Esophagus muscularis mucosa (tissue), 4 donors: ENCODE results near the gene TEX12. TPM values are rescaled to one million over a fixed set of nuclear protein-coding genes. Genes with fewer than 3 reads are reported as not detected.
"Not testable (repeated sequence)": the region's sequence is repeated elsewhere in the genome, so short reads cannot be mapped to it uniquely, and the experiment has no call there.

ENCODE experiments used
- DNase-seq: peaks from one replicate; pipeline ENCODE4 v3.0.0-alpha.2; 2017; ENCODE audit errors: extremely low spot score
- H3K27ac ChIP-seq, 4 donors: fragments of 200-600 bp; sonication (generic); replicated peaks in 1 of 4; 1 replicate in 3 of 4; 2 replicates in 1 of 4; pipeline ENCODE4 v1.5.1; 2016 to 2019; ENCODE audit warnings: mild to moderate bottlenecking in 1 of 4
- H3K27me3 ChIP-seq, 4 donors: fragments of 200-600 bp; sonication (generic); one replicate each; pipeline versions ENCODE4 v1.5.1 to v1.6.0; 2016 to 2019
- H3K36me3 ChIP-seq, 4 donors: fragments of 200-600 bp; sonication (generic); one replicate each; pipeline ENCODE4 v1.5.1; 2016 to 2019
- H3K4me1 ChIP-seq, 4 donors: fragments of 200-600 bp; sonication (generic); one replicate each; pipeline ENCODE4 v1.5.1; 2016 to 2019
- H3K4me3 ChIP-seq, 4 donors: fragments of 200-600 bp; sonication (generic); 1 replicate in 2 of 4; 2 replicates in 2 of 4; pipeline ENCODE4 v1.5.1; 2016 to 2019; ENCODE audit warnings: mild to moderate bottlenecking in 4 of 4, moderate library complexity in 1 of 4
- H3K9me3 ChIP-seq, 4 donors: fragments of 200-600 bp; sonication (generic); 1 replicate in 3 of 4; 2 replicates in 1 of 4; pipeline ENCODE4 v1.5.1; 2016 to 2019
- CTCF ChIP-seq, 3 experiments: fragments of 200-600 bp in 2 of 3; fragments of 450-650 bp in 1 of 3; sonication (generic) in 2 of 3; IDR thresholded peaks; one replicate each; pipeline ENCODE4 v1.5.1; 2017 to 2019; ENCODE audit warnings: antibody characterized with exemption in 3 of 3, mild to moderate bottlenecking in 2 of 3, moderate library complexity in 1 of 3
- EP300 ChIP-seq: sonication (generic); formaldehyde crosslinking; IDR thresholded peaks from one replicate; pipeline ENCODE4 v1.6.1; 2017; ENCODE audit warnings: antibody characterized with exemption
- POLR2A ChIP-seq: fragments of 450-650 bp; IDR thresholded peaks from one replicate; pipeline ENCODE4 v1.6.1; 2017; ENCODE audit warnings: antibody characterized with exemption, moderate library complexity, mild to moderate bottlenecking, low read depth
- POLR2AphosphoS5 ChIP-seq, 2 donors: sonication (generic); formaldehyde crosslinking; IDR thresholded peaks; one replicate each; pipeline ENCODE4 v1.6.1; 2017; ENCODE audit warnings: antibody characterized with exemption in 2 of 2
- WGBS: methylation state at CpG from one replicate; pipeline ENCODE4 v1.1.5; 2018; 5-methylcytosine and 5-hydroxymethylcytosine counted together
- intact Hi-C: fragments of 100-400 bp; cut with DNase I; formaldehyde crosslinking; loops from one replicate; pipeline ENCODE4 v1.15.1; 2023
- total RNA-seq, 4 donors: library from RNA; depleted of rRNA; stranded (reverse); fragments of >200 nt; gene quantifications; one replicate each; pipeline versions ENCODE4 v1.1.0 to v1.2.1, GENCODE V29; 2016

The TEX12 gene
- total RNA-seq, 4 donors from 2014 or later = 0.40 to 4.2 TPM; not detected in 2

GRCh38 chr11:112196519-112197087 is 29.4 kb downstream of the TEX12 start:
- Histone ChIP-seq H3K36me3 (peaks cover 0 to 32% (median 0%) of the 10 kb centered on the region in 4 donors), H3K9me3 (no peaks in the 10 kb centered on the region), H3K4me1 (no peaks in the 10 kb centered on the region), H3K27ac (no peak overlapping the region), H3K4me3 (no peak overlapping the region), H3K27me3 (no peaks in the 10 kb centered on the region)
- WGBS = 97% methylated on average over 2 of the region's 2 CpGs
- DNase-seq = no peak
- TF ChIP-seq CTCF (IDR thresholded peaks at IDR 0.05) (no peak), POLR2AphosphoS5 (IDR thresholded peaks at IDR 0.05) (no peak), POLR2A (no peak), EP300 (no peak)
- intact Hi-C loops = no loop called here

- H3K4me3 ChIP-seq, DNase-seq, H3K27me3 ChIP-seq, H3K9me3 ChIP-seq, H3K4me1 ChIP-seq, intact Hi-C loops, H3K27ac ChIP-seq: not testable (repeated sequence)
- WGBS = 92% methylated on average over 4 of the region's 4 CpGs
- peaks cover 0 to 34% (median 3%) of the 10 kb centered on the region in 4 donors for H3K36me3 ChIP-seq
These were observed 31.9 kb downstream of the TEX12 start for GRCh38 chr11:112199101-112199500.

DNA sequence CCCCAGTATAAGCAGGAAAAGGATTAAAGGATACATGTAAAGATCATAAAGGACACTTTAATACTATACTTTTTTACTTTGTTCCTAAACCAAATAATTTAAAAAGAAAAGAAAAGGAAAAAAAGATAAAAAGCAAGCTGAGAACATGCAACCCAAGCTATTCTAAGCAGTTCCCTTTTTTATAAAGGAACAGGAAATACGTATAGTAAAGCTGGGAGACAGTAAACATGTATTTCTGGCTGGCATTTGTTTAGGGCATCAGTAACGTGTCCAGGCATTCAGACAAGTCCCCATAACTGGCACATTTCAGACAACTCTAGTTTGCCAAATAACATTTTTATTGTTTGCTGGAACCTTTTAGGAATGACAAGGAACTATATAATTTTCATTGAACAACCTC is 33.1 kb downstream of the TEX12 start:
- WGBS = 36% methylated on average over 2 of the region's 2 CpGs
- Histone ChIP-seq H3K36me3 (peaks cover 0 to 30% (median 5%) of the 10 kb centered on the region in 4 donors), H3K27ac (no peak overlapping the region), H3K27me3 (no peaks in the 10 kb centered on the region), H3K4me3 (no peak overlapping the region), H3K4me1 (no peaks in the 10 kb centered on the region), H3K9me3 (no peaks in the 10 kb centered on the region)
- intact Hi-C loops = no loop called here
- no peak for TF ChIP-seq EP300
- no peak for TF ChIP-seq POLR2A
- TF ChIP-seq POLR2AphosphoS5 (IDR thresholded peaks at IDR 0.05) = no peak
- no peak for TF ChIP-seq CTCF (IDR thresholded peaks at IDR 0.05)
- DNase-seq = no peak

DNA sequence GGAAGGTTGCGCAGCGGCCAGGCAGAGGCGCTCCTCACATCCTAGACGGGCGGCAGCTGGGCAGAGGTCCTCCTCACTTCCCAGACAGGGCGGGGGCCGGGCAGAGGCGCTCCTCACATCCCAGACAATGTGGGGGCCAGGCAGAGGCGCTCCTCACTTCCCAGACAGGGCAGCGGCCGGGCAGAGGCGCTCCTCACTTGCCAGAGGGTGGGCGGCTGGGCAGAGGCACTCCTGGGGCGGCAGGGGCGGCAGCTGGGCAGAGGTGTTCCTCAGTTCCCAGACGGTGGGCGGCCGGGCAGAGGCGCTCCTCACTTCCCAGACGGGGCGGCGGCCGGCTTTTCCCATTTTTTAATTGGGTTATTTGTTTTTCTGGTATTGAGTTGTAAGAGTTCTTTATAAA is 38.9 kb downstream of the TEX12 start:
- Histone ChIP-seq H3K4me3 (no peak overlapping the region), H3K9me3 (no peaks in the 10 kb centered on the region), H3K36me3 (peaks cover 0 to 26% (median 13%) of the 10 kb centered on the region in 4 donors), H3K27ac (no peak overlapping the region), H3K4me1 (no peaks in the 10 kb centered on the region), H3K27me3 (no peaks in the 10 kb centered on the region)
- 96% methylated on average over 23 of the region's 23 CpGs for WGBS
- TF ChIP-seq POLR2AphosphoS5 (IDR thresholded peaks at IDR 0.05) = no peak
- no peak for TF ChIP-seq EP300
- no peak for TF ChIP-seq POLR2A
- TF ChIP-seq CTCF (IDR thresholded peaks at IDR 0.05) = no peak
- DNase-seq = no peak
- intact Hi-C loops = no loop called here

GRCh38 chr11:112210890-112211289 is 43.7 kb downstream of the TEX12 start:
- Histone ChIP-seq H3K36me3 (peaks cover 0 to 8% (median 2%) of the 10 kb centered on the region in 4 donors), H3K4me3 (no peak overlapping the region), H3K27ac (no peak overlapping the region), H3K27me3 (no peaks in the 10 kb centered on the region), H3K9me3 (no peaks in the 10 kb centered on the region), H3K4me1 (no peaks in the 10 kb centered on the region)
- TF ChIP-seq EP300 (no peak), POLR2A (no peak), CTCF (IDR thresholded peaks at IDR 0.05) (no peak), POLR2AphosphoS5 (IDR thresholded peaks at IDR 0.05) (no peak)
- intact Hi-C loops = loop anchor here (10.0 kb wide), 1 partner anchor 1084 kb away; no protein-coding TSS in a partner anchor
- DNase-seq = no peak
- WGBS = 94% methylated on average over 1 of the region's 1 CpG
